Ectodermal cell (in vitro differentiated cells): ENCODE measurements around the gene C22orf42. TPM values are rescaled to one million over a fixed set of nuclear protein-coding genes. Genes with fewer than 3 reads are reported as not detected.
A peak's percentile ranks its signal among the peaks of the same experiment; 100 is the strongest.

Experiments used
- H3K27ac ChIP-seq: 2 replicates; pipeline ENCODE4 v1.7.0; 2013; ENCODE audit warnings: mild to moderate bottlenecking, low read depth, low read length; ENCODE audit not compliant: insufficient read depth, poor library complexity, severe bottlenecking
- H3K27me3 ChIP-seq: 2 replicates; pipeline ENCODE4 v1.7.0; 2013; ENCODE audit warnings: mild to moderate bottlenecking, low read length; ENCODE audit not compliant: insufficient read depth, control insufficient read depth, poor library complexity, severe bottlenecking
- H3K36me3 ChIP-seq: one replicate; pipeline ENCODE4 v1.7.0; 2013; ENCODE audit warnings: low read length; ENCODE audit not compliant: control insufficient read depth, insufficient read depth
- H3K4me1 ChIP-seq: one replicate; pipeline ENCODE4 v1.7.0; 2013; ENCODE audit warnings: low read length; ENCODE audit not compliant: control insufficient read depth, insufficient read depth
- H3K4me3 ChIP-seq: 2 replicates; pipeline ENCODE4 v1.7.0; 2013; ENCODE audit warnings: low read depth, low read length, control low read depth; ENCODE audit not compliant: insufficient read depth
- H3K9me3 ChIP-seq: 2 replicates; pipeline ENCODE4 v1.7.0; 2013; ENCODE audit warnings: mild to moderate bottlenecking, low read length, moderate library complexity; ENCODE audit not compliant: control insufficient read depth
- WGBS, 2 experiments: methylation state at CpG; one replicate each; pipeline ENCODE4 v1.1.7; 2013; ENCODE audit warnings: missing lambda C conversion rate in 2 of 2; 5-methylcytosine and 5-hydroxymethylcytosine counted together
- polyA plus RNA-seq, 4 experiments: library from polyadenylated mRNA; stranded (reverse); fragments of 50-300 nt; gene quantifications; one replicate each; pipeline ENCODE4 v1.2.3, GENCODE V29; 2013

The C22orf42 gene
- not detected for polyA plus RNA-seq (2013, experiment 1 of 4)
- polyA plus RNA-seq (2013, experiment 2 of 4) = 0.32 TPM
- 0.69 TPM for polyA plus RNA-seq (2013, experiment 3 of 4)
- polyA plus RNA-seq (2013, experiment 4 of 4) = 0.45 TPM

- Histone ChIP-seq H3K4me1 (peaks cover 5% of the 10 kb centered on the region), H3K9me3 (no peaks in the 10 kb centered on the region), H3K27me3 (no peaks in the 10 kb centered on the region), H3K4me3 (no peak within 1 kb of the TSS), H3K27ac (no peak within 1 kb of the TSS), H3K36me3 (no peaks in the 10 kb centered on the region)
- 79 to 82% methylated on average over 12 of the region's 12 CpGs for WGBS, 2 experiments
These were observed at the start of gene C22orf42 for GRCh38 chr22:32158712-32159533. Gene C22orf42 (minus strand): TSS chr22:32159303. CDS start chr22:32159215, 88 bp downstream.

- Histone ChIP-seq H3K4me1 (no peaks in the 10 kb centered on the region), H3K9me3 (no peaks in the 10 kb centered on the region), H3K27me3 (peaks cover 25% of the 10 kb centered on the region), H3K36me3 (no peaks in the 10 kb centered on the region), H3K27ac (no peak overlapping the region), H3K4me3 (no peak overlapping the region)
- 96 to 97% methylated on average over 3 of the region's 3 CpGs for WGBS, 2 experiments
These were observed 49.6 kb upstream of the C22orf42 start for GRCh38 chr22:32208681-32209080.

- Histone ChIP-seq H3K36me3 (no peaks in the 10 kb centered on the region), H3K4me1 (no peaks in the 10 kb centered on the region), H3K4me3 (no peak overlapping the region), H3K27ac (no peak overlapping the region), H3K27me3 (peaks cover 31% of the 10 kb centered on the region), H3K9me3 (no peaks in the 10 kb centered on the region)
- 92% methylated on average over 4 of the region's 4 CpGs for WGBS, 2 experiments
These were observed 48.9 kb upstream of the C22orf42 start for GRCh38 chr22:32207971-32208480.

GRCh38 chr22:32206774-32207758 lies 48.0 kb upstream of the C22orf42 start:
- no peaks in the 10 kb centered on the region for H3K9me3 ChIP-seq
- H3K4me1 ChIP-seq = no peaks in the 10 kb centered on the region
- 79 to 81% methylated on average over 22 of the region's 22 CpGs for WGBS, 2 experiments
- H3K36me3 ChIP-seq = no peaks in the 10 kb centered on the region
- no peak overlapping the region for H3K27ac ChIP-seq
- peaks cover 38% of the 10 kb centered on the region for H3K27me3 ChIP-seq
- H3K4me3 ChIP-seq = no peak overlapping the region

- Histone ChIP-seq H3K27ac (no peak overlapping the region), H3K4me3 (no peak overlapping the region), H3K36me3 (no peaks in the 10 kb centered on the region), H3K9me3 (no peaks in the 10 kb centered on the region), H3K4me1 (no peaks in the 10 kb centered on the region), H3K27me3 (peaks cover 38% of the 10 kb centered on the region)
- WGBS, 2 experiments = 73 to 77% methylated on average over 30 of the region's 30 CpGs
These were observed 47.1 kb upstream of the C22orf42 start for GRCh38 chr22:32205974-32206773.

GRCh38 chr22:32204856-32205722 lies 46.0 kb upstream of the C22orf42 start, which contains the start of gene RFPL2:
Gene RFPL2 (minus strand): TSS chr22:32205073. CDS start chr22:32202451, 2,622 bp downstream.
- Histone ChIP-seq H3K9me3 (no peaks in the 10 kb centered on the region), H3K27ac (no peak within 1 kb of the TSS), H3K4me1 (no peaks in the 10 kb centered on the region), H3K36me3 (no peaks in the 10 kb centered on the region), H3K4me3 (peak within 1 kb of the TSS; percentile 24), H3K27me3 (peaks cover 38% of the 10 kb centered on the region)
- WGBS, 2 experiments = 21% methylated on average over 41 of the region's 41 CpGs

GRCh38 chr22:32204040-32204855 lies 45.1 kb upstream of the C22orf42 start:
- Histone ChIP-seq H3K4me1 (no peaks in the 10 kb centered on the region), H3K36me3 (no peaks in the 10 kb centered on the region), H3K4me3 (peak overlapping the region; percentile 24), H3K9me3 (no peaks in the 10 kb centered on the region), H3K27ac (no peak overlapping the region), H3K27me3 (peaks cover 38% of the 10 kb centered on the region)
- 37% methylated on average over 41 to 42 of the region's 42 CpGs for WGBS, 2 experiments

- no peaks in the 10 kb centered on the region for H3K36me3 ChIP-seq
- peaks cover 38% of the 10 kb centered on the region for H3K27me3 ChIP-seq
- no peaks in the 10 kb centered on the region for H3K4me1 ChIP-seq
- no peak overlapping the region for H3K27ac ChIP-seq
- WGBS, 2 experiments = 83 to 85% methylated on average over 53 of the region's 53 CpGs
- no peak overlapping the region for H3K4me3 ChIP-seq
- H3K9me3 ChIP-seq = no peaks in the 10 kb centered on the region
These were observed 44.3 kb upstream of the C22orf42 start for GRCh38 chr22:32203181-32204039.
